Measurements from ENCODE around the gene CIRBP.

Gene CIRBP

DNA sequence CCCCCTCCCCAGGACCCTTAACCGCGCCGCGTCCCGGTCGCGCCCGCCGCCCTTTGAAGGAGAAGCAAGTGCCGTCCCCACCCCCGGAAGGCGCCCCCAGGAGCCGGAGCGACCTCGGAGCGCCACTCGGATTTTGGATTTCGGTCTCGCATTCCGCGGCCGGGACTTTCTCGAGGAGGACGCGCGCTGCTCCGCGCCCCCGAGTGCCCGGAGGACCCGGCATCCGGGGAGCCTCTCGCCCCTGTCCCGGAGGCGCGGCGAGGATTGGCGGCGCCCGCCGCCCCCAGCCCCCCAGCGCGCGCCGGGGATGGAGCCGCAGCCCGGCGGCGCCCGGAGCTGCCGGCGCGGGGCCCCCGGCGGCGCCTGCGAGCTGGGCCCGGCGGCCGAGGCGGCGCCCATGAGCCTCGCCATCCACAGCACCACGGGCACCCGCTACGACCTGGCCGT is 19.1 kb upstream of the CIRBP start:
- H3K4me1 ChIP-seq (ENCODE audit: control insufficient read depth, low read depth, low read length): no peaks in the 10 kb centered on the region
- DNase-seq: no peak
- H4K5ac ChIP-seq (ENCODE audit: low read length): no peak overlapping the region
- H3K23ac ChIP-seq (ENCODE audit: low read length): peak overlapping the region; percentile 94
- peak overlapping the region; percentile 100 for H3K4ac ChIP-seq (ENCODE audit: low read depth, low read length)
- H3K27ac ChIP-seq (ENCODE audit: low read depth, low read length): peak overlapping the region; percentile 91
- H2BK15ac ChIP-seq (replicated peaks; ENCODE audit: low read depth): no peak overlapping the region
- no peak overlapping the region for H3K4me2 ChIP-seq (ENCODE audit: low read length)
- H2BK5ac ChIP-seq (ENCODE audit: low read length): no peak overlapping the region
- peak overlapping the region; percentile 97 for H3K56ac ChIP-seq (ENCODE audit: low read length)
- peak overlapping the region; percentile 46 for H2BK120ac ChIP-seq (ENCODE audit: low read depth, low read length)
- peaks cover 51% of the 10 kb centered on the region for H3K79me2 ChIP-seq (ENCODE audit: control insufficient read depth, insufficient read depth, low read length)
- H3K4me3 ChIP-seq (ENCODE audit: low read length): peak overlapping the region; percentile 77
- peaks cover 15% of the 10 kb centered on the region for H3K36me3 ChIP-seq (ENCODE audit: control insufficient read depth, insufficient read depth, low read length)
- peak overlapping the region; percentile 6 for H4K8ac ChIP-seq (ENCODE audit: low read depth, low read length)
- H3K27me3 ChIP-seq (ENCODE audit: insufficient read depth, low read length, poor library complexity): no peaks in the 10 kb centered on the region
- peaks cover 8% of the 10 kb centered on the region for H3K79me1 ChIP-seq (ENCODE audit: low read length)
- no CpG with 5 or more reads among the region's 67 CpGs for WGBS (ENCODE audit: extremely low coverage, insufficient coverage, low lambda C conversion rate)
- no peak overlapping the region for H2AK5ac ChIP-seq (ENCODE audit: low read length)
- peak overlapping the region; percentile 99 for H3K18ac ChIP-seq (ENCODE audit: low read length)
- H3K9ac ChIP-seq (ENCODE audit: low read length): peak overlapping the region; percentile 96

DNA sequence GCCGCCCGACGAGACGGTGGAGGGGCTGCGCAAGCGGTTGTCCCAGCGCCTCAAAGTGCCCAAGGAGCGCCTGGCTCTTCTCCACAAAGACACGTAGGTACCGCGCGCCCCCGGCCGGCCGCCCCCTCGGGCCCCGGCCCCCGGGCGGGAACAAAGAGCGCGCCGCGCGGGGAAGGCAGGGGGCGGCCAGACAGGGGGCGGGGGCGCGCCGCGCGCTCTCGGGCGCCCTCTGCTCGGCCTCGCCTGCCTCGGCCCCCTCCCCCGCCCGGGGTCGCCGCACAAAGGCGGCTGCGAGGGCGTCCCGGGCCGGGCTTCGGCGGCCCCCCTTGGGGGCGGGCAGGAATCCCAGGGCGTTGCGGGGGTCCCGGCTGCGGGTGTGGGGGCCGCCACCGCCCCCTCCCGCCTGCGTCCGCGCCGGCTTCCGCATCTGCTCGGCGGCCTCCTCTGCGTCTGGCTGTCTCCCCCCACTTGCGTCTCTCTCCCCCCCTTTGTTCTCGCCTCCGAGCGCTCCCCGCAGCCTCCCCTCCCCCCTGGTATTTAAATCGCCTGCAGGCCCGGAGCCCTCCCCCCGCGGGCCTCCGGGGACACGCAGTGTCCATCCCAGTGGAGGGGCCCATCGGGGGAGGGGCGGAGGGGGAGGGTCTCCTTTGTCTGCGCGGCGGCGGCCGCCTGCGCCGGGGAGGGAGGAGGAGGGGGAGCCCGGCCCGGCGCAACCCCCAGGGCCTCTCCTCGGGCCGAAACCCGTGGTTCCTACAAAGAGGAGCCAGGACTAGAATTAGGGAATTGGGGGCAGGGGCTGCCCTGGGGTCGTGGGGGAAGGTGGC is 18.5 kb upstream of the CIRBP start:
- Histone ChIP-seq H2BK5ac (ENCODE audit: low read length) (peak overlapping the region; percentile 75), H3K23ac (ENCODE audit: low read length) (peak overlapping the region; percentile 94), H3K36me3 (ENCODE audit: control insufficient read depth, insufficient read depth, low read length) (peaks cover 18% of the 10 kb centered on the region), H3K27me3 (ENCODE audit: insufficient read depth, low read length, poor library complexity) (no peaks in the 10 kb centered on the region), H3K79me1 (ENCODE audit: low read length) (peaks cover 13% of the 10 kb centered on the region), H3K4ac (ENCODE audit: low read depth, low read length) (peak overlapping the region; percentile 100), H2BK120ac (ENCODE audit: low read depth, low read length) (peak overlapping the region; percentile 90), H3K4me2 (ENCODE audit: low read length) (peak overlapping the region; percentile 94), H4K5ac (ENCODE audit: low read length) (no peak overlapping the region), H2BK15ac (replicated peaks; ENCODE audit: low read depth) (no peak overlapping the region), H3K9ac (ENCODE audit: low read length) (peak overlapping the region; percentile 96), H3K79me2 (ENCODE audit: control insufficient read depth, insufficient read depth, low read length) (peaks cover 57% of the 10 kb centered on the region), H4K8ac (ENCODE audit: low read depth, low read length) (peak overlapping the region; percentile 77), H3K27ac (ENCODE audit: low read depth, low read length) (peak overlapping the region; percentile 91), H3K4me3 (ENCODE audit: low read length) (peak overlapping the region; percentile 77), H2AK5ac (ENCODE audit: low read length) (peak overlapping the region; percentile 54), H3K4me1 (ENCODE audit: control insufficient read depth, low read depth, low read length) (no peaks in the 10 kb centered on the region), H3K18ac (ENCODE audit: low read length) (peak overlapping the region; percentile 99), H3K56ac (ENCODE audit: low read length) (peak overlapping the region; percentile 97)
- DNase-seq: peak; percentile 92
- WGBS (ENCODE audit: extremely low coverage, insufficient coverage, low lambda C conversion rate): no CpG with 5 or more reads among the region's 90 CpGs

DNA sequence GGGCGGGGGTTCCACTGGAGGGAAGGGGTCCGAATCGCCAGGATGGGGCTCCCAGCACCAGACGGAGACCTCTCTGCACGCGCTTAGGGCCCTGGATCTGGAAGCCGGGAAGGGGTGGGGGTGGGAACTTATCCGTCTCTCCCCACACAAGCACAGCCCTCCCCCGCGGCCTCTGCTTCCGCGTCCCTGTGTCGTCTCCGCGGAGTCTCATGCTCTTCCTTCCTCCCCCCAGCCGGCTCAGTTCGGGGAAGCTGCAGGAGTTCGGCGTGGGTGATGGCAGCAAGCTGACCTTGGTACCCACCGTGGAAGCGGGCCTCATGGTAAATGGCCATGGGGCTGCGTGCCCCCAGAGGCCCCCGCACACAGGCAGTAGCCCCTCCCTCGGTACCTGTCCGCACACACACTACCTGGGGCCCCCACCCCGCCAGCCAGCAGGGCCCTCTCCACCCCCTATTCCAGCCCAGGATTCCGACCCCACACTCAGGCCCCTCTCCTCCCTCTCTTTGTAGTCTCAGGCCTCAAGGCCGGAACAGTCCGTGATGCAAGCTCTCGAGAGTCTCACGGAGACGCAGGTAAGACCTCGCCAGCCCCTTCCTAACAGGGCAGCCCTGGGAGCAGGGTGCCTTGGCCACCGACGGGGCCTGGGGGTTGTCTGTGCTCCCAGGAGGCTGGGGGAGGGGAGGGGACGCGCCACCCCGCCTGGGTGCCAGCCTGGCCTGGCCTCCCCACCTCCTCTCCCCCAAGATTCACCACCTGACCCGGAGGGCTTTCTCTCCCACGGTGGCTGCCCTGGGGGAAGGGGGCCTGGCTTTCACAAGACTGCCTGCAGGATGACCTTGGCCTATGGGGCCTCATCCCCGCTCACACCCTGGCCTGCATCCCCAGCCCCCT is 17.6 kb upstream of the CIRBP start:
- H2BK5ac ChIP-seq (ENCODE audit: low read length): peak overlapping the region; percentile 75
- H2BK120ac ChIP-seq (ENCODE audit: low read depth, low read length): peak overlapping the region; percentile 90
- peak overlapping the region; percentile 99 for H3K18ac ChIP-seq (ENCODE audit: low read length)
- peak overlapping the region; percentile 77 for H4K8ac ChIP-seq (ENCODE audit: low read depth, low read length)
- no peaks in the 10 kb centered on the region for H3K27me3 ChIP-seq (ENCODE audit: insufficient read depth, low read length, poor library complexity)
- peak overlapping the region; percentile 96 for H3K9ac ChIP-seq (ENCODE audit: low read length)
- H2AK5ac ChIP-seq (ENCODE audit: low read length): peak overlapping the region; percentile 54
- WGBS (ENCODE audit: extremely low coverage, insufficient coverage, low lambda C conversion rate): no CpG with 5 or more reads among the region's 41 CpGs
- H3K4me1 ChIP-seq (ENCODE audit: control insufficient read depth, low read depth, low read length): no peaks in the 10 kb centered on the region
- H3K36me3 ChIP-seq (ENCODE audit: control insufficient read depth, insufficient read depth, low read length): peaks cover 20% of the 10 kb centered on the region
- no peak overlapping the region for H4K5ac ChIP-seq (ENCODE audit: low read length)
- H3K4me2 ChIP-seq (ENCODE audit: low read length): peak overlapping the region; percentile 94
- H3K27ac ChIP-seq (ENCODE audit: low read depth, low read length): peak overlapping the region; percentile 91
- H3K56ac ChIP-seq (ENCODE audit: low read length): peak overlapping the region; percentile 97
- H2BK15ac ChIP-seq (replicated peaks; ENCODE audit: low read depth): no peak overlapping the region
- H3K79me1 ChIP-seq (ENCODE audit: low read length): peaks cover 15% of the 10 kb centered on the region
- H3K4ac ChIP-seq (ENCODE audit: low read depth, low read length): peak overlapping the region; percentile 100
- peak overlapping the region; percentile 77 for H3K4me3 ChIP-seq (ENCODE audit: low read length)
- peak overlapping the region; percentile 97 for H3K23ac ChIP-seq (ENCODE audit: low read length)
- DNase-seq: peak; percentile 73
- H3K79me2 ChIP-seq (ENCODE audit: control insufficient read depth, insufficient read depth, low read length): peaks cover 61% of the 10 kb centered on the region

DNA sequence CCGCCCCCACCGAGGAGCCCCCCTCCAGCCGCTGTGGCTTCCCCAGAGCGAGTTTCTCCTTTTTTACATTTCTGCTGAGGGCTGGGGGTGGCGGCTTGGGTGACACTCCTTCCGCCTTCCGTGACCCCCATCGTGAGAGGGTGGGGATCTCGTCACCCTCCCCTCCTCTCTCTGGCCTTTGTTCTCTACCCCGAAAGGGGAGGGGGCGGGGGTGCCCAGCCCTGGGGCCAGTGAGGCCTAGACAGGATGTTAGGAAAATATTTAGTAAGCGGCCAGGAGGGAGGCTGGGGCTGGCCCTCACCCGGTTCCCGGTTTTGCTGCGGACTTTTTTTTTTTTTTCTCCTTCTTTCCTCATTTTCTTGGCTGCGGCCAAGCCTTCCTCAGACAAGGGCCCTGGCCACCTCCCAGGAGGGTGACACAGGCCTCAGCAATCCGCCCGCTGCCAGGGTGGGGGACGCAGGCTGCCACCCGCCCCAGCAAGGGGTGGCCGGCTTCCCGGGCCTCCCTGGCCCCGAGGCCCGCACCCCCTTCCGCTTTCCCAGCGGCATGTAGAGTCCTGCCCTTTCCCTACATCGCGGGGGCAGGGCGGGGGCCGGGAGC is 16.8 kb upstream of the CIRBP start:
- Histone ChIP-seq H3K56ac (ENCODE audit: low read length) (peak overlapping the region; percentile 97), H3K4me2 (ENCODE audit: low read length) (peak overlapping the region; percentile 59), H2BK5ac (ENCODE audit: low read length) (no peak overlapping the region), H3K79me2 (ENCODE audit: control insufficient read depth, insufficient read depth, low read length) (peaks cover 63% of the 10 kb centered on the region), H2AK5ac (ENCODE audit: low read length) (no peak overlapping the region), H4K8ac (ENCODE audit: low read depth, low read length) (peak overlapping the region; percentile 28), H3K27ac (ENCODE audit: low read depth, low read length) (peak overlapping the region; percentile 94), H2BK15ac (replicated peaks; ENCODE audit: low read depth) (no peak overlapping the region), H3K4ac (ENCODE audit: low read depth, low read length) (peak overlapping the region; percentile 100), H3K18ac (ENCODE audit: low read length) (peak overlapping the region; percentile 99), H3K27me3 (ENCODE audit: insufficient read depth, low read length, poor library complexity) (no peaks in the 10 kb centered on the region), H3K23ac (ENCODE audit: low read length) (no peak overlapping the region), H3K4me1 (ENCODE audit: control insufficient read depth, low read depth, low read length) (no peaks in the 10 kb centered on the region), H3K4me3 (ENCODE audit: low read length) (no peak overlapping the region), H3K79me1 (ENCODE audit: low read length) (peaks cover 15% of the 10 kb centered on the region), H4K5ac (ENCODE audit: low read length) (no peak overlapping the region), H2BK120ac (ENCODE audit: low read depth, low read length) (peak overlapping the region; percentile 2), H3K9ac (ENCODE audit: low read length) (peak overlapping the region; percentile 96), H3K36me3 (ENCODE audit: control insufficient read depth, insufficient read depth, low read length) (peaks cover 22% of the 10 kb centered on the region)
- peak; percentile 72 for DNase-seq
- WGBS (ENCODE audit: extremely low coverage, insufficient coverage, low lambda C conversion rate): no CpG with 5 or more reads among the region's 30 CpGs

DNA sequence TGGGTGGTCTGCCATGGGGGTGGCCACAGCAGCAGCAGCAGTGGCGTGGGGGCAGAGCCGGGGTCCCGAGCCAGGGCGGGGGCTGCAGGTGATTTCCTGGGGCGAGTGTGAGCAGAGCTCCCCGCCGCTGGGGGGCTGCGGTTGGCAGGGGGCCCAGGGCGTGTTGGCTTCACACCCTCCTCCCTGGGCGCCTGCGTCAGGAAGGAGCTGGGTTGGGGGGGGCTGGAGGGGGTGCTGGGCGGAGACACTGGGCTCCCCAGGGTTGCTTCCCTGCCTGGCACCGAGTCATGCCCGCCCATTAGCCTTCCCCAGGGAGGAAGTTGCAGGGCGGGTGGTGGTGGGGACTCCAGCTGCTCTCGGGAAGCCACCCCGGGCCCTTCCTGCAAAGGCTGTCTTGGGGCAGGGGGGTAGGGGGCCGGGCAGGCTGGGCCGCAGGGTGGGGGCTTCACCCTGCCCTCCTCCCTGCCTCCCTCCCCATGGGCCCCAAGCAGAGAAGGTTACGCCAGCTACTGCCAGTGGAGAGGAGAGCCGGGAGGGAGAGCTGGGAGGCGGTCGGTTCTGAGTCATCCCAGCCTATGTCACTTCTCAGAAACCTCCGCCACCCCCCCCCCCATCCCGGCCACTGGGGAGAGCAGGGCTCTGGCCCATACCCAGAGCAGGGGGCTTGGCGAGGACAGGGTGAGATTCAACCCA is 16.2 kb upstream of the CIRBP start:
- H3K4me2 ChIP-seq (ENCODE audit: low read length): no peak overlapping the region
- no peak overlapping the region for H2BK15ac ChIP-seq (replicated peaks; ENCODE audit: low read depth)
- H3K23ac ChIP-seq (ENCODE audit: low read length): peak overlapping the region; percentile 24
- H3K18ac ChIP-seq (ENCODE audit: low read length): peak overlapping the region; percentile 89
- H3K4me3 ChIP-seq (ENCODE audit: low read length): no peak overlapping the region
- WGBS (ENCODE audit: extremely low coverage, insufficient coverage, low lambda C conversion rate): no CpG with 5 or more reads among the region's 26 CpGs
- H3K36me3 ChIP-seq (ENCODE audit: control insufficient read depth, insufficient read depth, low read length): peaks cover 22% of the 10 kb centered on the region
- H3K79me2 ChIP-seq (ENCODE audit: control insufficient read depth, insufficient read depth, low read length): peaks cover 63% of the 10 kb centered on the region
- no peaks in the 10 kb centered on the region for H3K4me1 ChIP-seq (ENCODE audit: control insufficient read depth, low read depth, low read length)
- DNase-seq: peak; percentile 65
- H3K4ac ChIP-seq (ENCODE audit: low read depth, low read length): peak overlapping the region; percentile 46
- peak overlapping the region; percentile 28 for H4K8ac ChIP-seq (ENCODE audit: low read depth, low read length)
- peak overlapping the region; percentile 2 for H2BK120ac ChIP-seq (ENCODE audit: low read depth, low read length)
- no peak overlapping the region for H2AK5ac ChIP-seq (ENCODE audit: low read length)
- peak overlapping the region; percentile 96 for H3K9ac ChIP-seq (ENCODE audit: low read length)
- peaks cover 15% of the 10 kb centered on the region for H3K79me1 ChIP-seq (ENCODE audit: low read length)
- peak overlapping the region; percentile 97 for H3K56ac ChIP-seq (ENCODE audit: low read length)
- no peaks in the 10 kb centered on the region for H3K27me3 ChIP-seq (ENCODE audit: insufficient read depth, low read length, poor library complexity)
- H4K5ac ChIP-seq (ENCODE audit: low read length): no peak overlapping the region
- H2BK5ac ChIP-seq (ENCODE audit: low read length): no peak overlapping the region
- H3K27ac ChIP-seq (ENCODE audit: low read depth, low read length): peak overlapping the region; percentile 94
